H9 (cell line): Measurements from ENCODE around the gene FAT1. TPM values are rescaled to one million over a fixed set of nuclear protein-coding genes. Genes with fewer than 3 reads are reported as not detected.

Experiments used
- DNase-seq: peaks from one replicate; pipeline ENCODE4 v3.0.0-alpha.2; 2017
- H2AFZ ChIP-seq: one replicate; pipeline ENCODE4 v1.6.1; 2013; ENCODE audit warnings: mild to moderate bottlenecking, low read length, control low read depth, moderate library complexity
- H2AK5ac ChIP-seq: 2 replicates; pipeline ENCODE4 v1.6.1; 2013; ENCODE audit warnings: low read length, control low read depth, mixed read lengths; ENCODE audit not compliant: insufficient read length
- H2BK120ac ChIP-seq: one replicate; pipeline ENCODE4 v1.6.1; 2013; ENCODE audit warnings: low read depth, mild to moderate bottlenecking, low read length, control low read depth, inconsistent platforms; ENCODE audit not compliant: poor library complexity, severe bottlenecking
- H2BK12ac ChIP-seq: 2 replicates; pipeline ENCODE4 v1.6.1; 2013; ENCODE audit warnings: low read length, control low read depth, mixed read lengths, low read depth; ENCODE audit not compliant: insufficient read length
- H2BK15ac ChIP-seq: 2 replicates; pipeline ENCODE4 v1.6.1; 2013; ENCODE audit warnings: low read depth, low read length, control low read depth
- H2BK20ac ChIP-seq: one replicate; pipeline ENCODE4 v1.6.1; 2013; ENCODE audit warnings: low read depth, mild to moderate bottlenecking, low read length, control low read depth, inconsistent platforms; ENCODE audit not compliant: poor library complexity, severe bottlenecking
- H2BK5ac ChIP-seq: 2 replicates; pipeline ENCODE4 v1.6.1; 2013; ENCODE audit warnings: low read length, control low read depth, mixed read lengths; ENCODE audit not compliant: insufficient read length
- H3K14ac ChIP-seq: 2 replicates; pipeline ENCODE4 v1.6.1; 2013; ENCODE audit warnings: low read length, control low read depth; ENCODE audit not compliant: insufficient read depth
- H3K18ac ChIP-seq: 2 replicates; pipeline ENCODE4 v1.6.1; 2013; ENCODE audit warnings: low read depth, mild to moderate bottlenecking, mixed read lengths, low read length, control low read depth; ENCODE audit not compliant: insufficient read length
- H3K23ac ChIP-seq: 2 replicates; pipeline ENCODE4 v1.6.1; 2013; ENCODE audit warnings: low read length, control low read depth, mixed read lengths, low read depth; ENCODE audit not compliant: insufficient read length
- H3K23me2 ChIP-seq: 2 replicates; pipeline ENCODE4 v1.6.1; 2013; ENCODE audit warnings: low read depth, mild to moderate bottlenecking, mixed read lengths, low read length, control low read depth; ENCODE audit not compliant: insufficient read length, poor library complexity, severe bottlenecking
- H3K27ac ChIP-seq: 2 replicates; pipeline ENCODE4 v1.5.1; 2013; ENCODE audit warnings: low read length, control low read depth, mixed read lengths, low read depth; ENCODE audit not compliant: insufficient read length
- H3K27me3 ChIP-seq: 2 replicates; pipeline ENCODE4 v1.6.1; 2013; ENCODE audit warnings: low read length, control low read depth, inconsistent platforms; ENCODE audit not compliant: insufficient read depth
- H3K4ac ChIP-seq: 2 replicates; pipeline ENCODE4 v1.6.1; 2013; ENCODE audit warnings: low read depth, mild to moderate bottlenecking, control low read depth, inconsistent platforms, low read length, moderate library complexity
- H3K4me1 ChIP-seq: 2 replicates; pipeline ENCODE4 v1.6.1; 2013; ENCODE audit warnings: low read length, control low read depth, inconsistent platforms; ENCODE audit not compliant: insufficient read depth
- H3K4me2 ChIP-seq: 2 replicates; pipeline ENCODE4 v1.6.1; 2013; ENCODE audit warnings: low read length, control low read depth, mixed read lengths; ENCODE audit not compliant: insufficient read length, insufficient read depth
- H3K56ac ChIP-seq: 2 replicates; pipeline ENCODE4 v1.6.1; 2013; ENCODE audit warnings: low read depth, mild to moderate bottlenecking, mixed read lengths, low read length, control low read depth; ENCODE audit not compliant: insufficient read length
- H3K79me1 ChIP-seq: 2 replicates; pipeline ENCODE4 v1.6.1; 2013; ENCODE audit warnings: low read depth, mild to moderate bottlenecking, moderate library complexity, low read length, control low read depth, inconsistent platforms; ENCODE audit not compliant: insufficient read depth, poor library complexity, severe bottlenecking
- H3K79me2 ChIP-seq: 2 replicates; pipeline ENCODE4 v1.6.1; 2013; ENCODE audit warnings: low read length, control low read depth, inconsistent platforms; ENCODE audit not compliant: insufficient read depth
- H3K9ac ChIP-seq: 2 replicates; pipeline ENCODE4 v1.6.1; 2013; ENCODE audit warnings: low read length, control low read depth, mixed read lengths; ENCODE audit not compliant: insufficient read length; ENCODE audit errors: extremely low read depth
- H3K9me3 ChIP-seq: one replicate; pipeline ENCODE4 v1.6.1; 2013; ENCODE audit warnings: low read depth, low read length, inconsistent platforms; ENCODE audit not compliant: control insufficient read depth
- H3T11ph ChIP-seq: one replicate; pipeline ENCODE4 v1.6.1; 2013; ENCODE audit warnings: mild to moderate bottlenecking, low read length, control low read depth, inconsistent platforms
- H4K20me1 ChIP-seq: one replicate; pipeline ENCODE4 v1.6.1; 2013; ENCODE audit not compliant: control insufficient read depth, insufficient read length, insufficient read depth
- H4K5ac ChIP-seq: 2 replicates; pipeline ENCODE4 v1.6.1; 2013; ENCODE audit warnings: low read depth, mild to moderate bottlenecking, mixed read lengths, low read length, control low read depth; ENCODE audit not compliant: insufficient read length
- H4K8ac ChIP-seq: replicated peaks from 2 replicates; pipeline ENCODE4 v1.6.1; 2013; ENCODE audit warnings: low read length, control low read depth, mixed read lengths, low read depth; ENCODE audit not compliant: insufficient read length
- H4K91ac ChIP-seq: 2 replicates; pipeline ENCODE4 v1.6.1; 2013; ENCODE audit warnings: low read depth, mild to moderate bottlenecking, moderate library complexity, mixed read lengths, low read length, control low read depth; ENCODE audit not compliant: insufficient read length
- H3K27ac Mint-ChIP-seq, 3 experiments: 2 replicates in 2 of 3; 3 replicates in 1 of 3; pipeline ENCODE4 v1.8.0; 2020 to 2021; ENCODE audit warnings: mixed read lengths in 3 of 3, mild to moderate bottlenecking in 1 of 3, moderate library complexity in 1 of 3
- H3K27me3 Mint-ChIP-seq: 2 replicates; pipeline ENCODE4 v1.8.0; 2021; ENCODE audit warnings: low read depth, mild to moderate bottlenecking, moderate library complexity, mixed read lengths
- H3K36me3 Mint-ChIP-seq, 3 experiments: 2 replicates in 2 of 3; 3 replicates in 1 of 3; pipeline ENCODE4 v1.8.0; 2020 to 2021; ENCODE audit warnings: low read depth in 3 of 3, mixed read lengths in 3 of 3; ENCODE audit not compliant: insufficient read depth in 1 of 3
- H3K4me1 Mint-ChIP-seq, 2 experiments: 2 replicates each; pipeline ENCODE4 v1.8.0; 2020; ENCODE audit warnings: mixed read lengths in 2 of 2
- H3K4me3 Mint-ChIP-seq, 2 experiments: 2 replicates in 1 of 2; 3 replicates in 1 of 2; pipeline ENCODE4 v1.8.0; 2020 to 2021; ENCODE audit warnings: mild to moderate bottlenecking in 2 of 2, mixed read lengths in 2 of 2, moderate library complexity in 1 of 2
- H3K9me3 Mint-ChIP-seq, 2 experiments: 2 replicates in 1 of 2; 3 replicates in 1 of 2; pipeline ENCODE4 v1.8.0; 2020; ENCODE audit warnings: mild to moderate bottlenecking in 2 of 2, mixed read lengths in 2 of 2, moderate library complexity in 1 of 2
- WGBS: extraction: QIAGEN DNeasy Blood & Tissue Kit; methylation state at CpG from one replicate; pipeline ENCODE4 v1.1.7; 2013; ENCODE audit warnings: missing lambda C conversion rate, low lambda C conversion rate, mixed read lengths; ENCODE audit not compliant: insufficient read length; ENCODE audit errors: extremely low coverage; 5-methylcytosine and 5-hydroxymethylcytosine counted together
- total RNA-seq: library from RNA; stranded (reverse); gene quantifications from 2 replicates; pipeline ENCODE4 v1.2.1, GENCODE V29; 2021
- TF ChIP-seq, protein P1 (sequence below): fragments of 200-600 bp; sonication (generic); conservative IDR thresholded peaks from 3 replicates; pipeline ENCODE4 v1.8.0; 2021; ENCODE audit warnings: antibody characterized with exemption, mild to moderate bottlenecking

The FAT1 gene
- total RNA-seq, 1 experiment from 2014 or later = 173 TPM

DNA sequence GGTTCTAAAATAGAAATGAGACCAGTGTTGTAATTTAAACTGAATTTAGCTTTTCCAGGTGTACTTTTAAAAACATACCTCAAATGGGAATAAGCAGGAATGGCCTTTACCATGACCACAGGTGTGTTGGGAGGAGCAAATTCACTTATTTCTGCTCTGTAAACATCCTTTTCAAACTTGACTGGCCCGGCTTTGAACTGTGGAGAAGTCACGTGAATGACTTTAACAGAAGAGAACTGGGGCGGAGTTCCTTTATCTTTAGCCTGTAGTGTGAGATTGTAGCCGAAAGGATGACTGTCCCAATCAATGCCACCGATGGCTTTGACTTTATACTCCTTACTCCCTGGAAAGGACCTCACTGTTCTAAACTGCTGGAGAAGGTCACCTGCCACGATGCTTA is 15.1 kb downstream of the FAT1 start:
- no peak overlapping the region for H3K4ac ChIP-seq
- no CpG with 5 or more reads among the region's 6 CpGs for WGBS
- no peak overlapping the region for H2BK12ac ChIP-seq
- no peaks in the 10 kb centered on the region for H3K4me1 ChIP-seq
- H3K4me1 Mint-ChIP-seq = peaks cover 18 to 21% of the 10 kb centered on the region in 2 experiments
- no peak overlapping the region for H3K9ac ChIP-seq
- no peak overlapping the region for H4K8ac ChIP-seq
- H3K4me3 Mint-ChIP-seq = no peak overlapping the region
- H3K27ac Mint-ChIP-seq = no peak overlapping the region
- peaks cover 5% of the 10 kb centered on the region; the same call in 1 of the 2 replicates for H3K79me2 ChIP-seq
- no peak overlapping the region for H2BK20ac ChIP-seq
- H3K27me3 ChIP-seq = no peaks in the 10 kb centered on the region
- H3K9me3 ChIP-seq = no peaks in the 10 kb centered on the region
- no peak overlapping the region for H2AK5ac ChIP-seq
- H3K27ac ChIP-seq = no peak overlapping the region
- H3K56ac ChIP-seq = no peak overlapping the region
- no peaks in the 10 kb centered on the region for H3K27me3 Mint-ChIP-seq
- H2BK15ac ChIP-seq = no peak overlapping the region
- H3K23ac ChIP-seq = no peak overlapping the region
- H3K36me3 Mint-ChIP-seq = peaks cover 45 to 56% (median 55%) of the 10 kb centered on the region in 3 experiments
- no peak overlapping the region for H2BK120ac ChIP-seq
- no peaks in the 10 kb centered on the region for H3K79me1 ChIP-seq
- no peak overlapping the region for H2BK5ac ChIP-seq
- no peaks in the 10 kb centered on the region for H4K20me1 ChIP-seq
- H2AFZ ChIP-seq = no peak overlapping the region
- H3K14ac ChIP-seq = no peak overlapping the region
- no peak overlapping the region for H3K18ac ChIP-seq
- H3K23me2 ChIP-seq = no peaks in the 10 kb centered on the region
- no peak overlapping the region for H3T11ph ChIP-seq
- no peak for DNase-seq
- H4K5ac ChIP-seq = no peak overlapping the region
- TF ChIP-seq, protein P1, sequence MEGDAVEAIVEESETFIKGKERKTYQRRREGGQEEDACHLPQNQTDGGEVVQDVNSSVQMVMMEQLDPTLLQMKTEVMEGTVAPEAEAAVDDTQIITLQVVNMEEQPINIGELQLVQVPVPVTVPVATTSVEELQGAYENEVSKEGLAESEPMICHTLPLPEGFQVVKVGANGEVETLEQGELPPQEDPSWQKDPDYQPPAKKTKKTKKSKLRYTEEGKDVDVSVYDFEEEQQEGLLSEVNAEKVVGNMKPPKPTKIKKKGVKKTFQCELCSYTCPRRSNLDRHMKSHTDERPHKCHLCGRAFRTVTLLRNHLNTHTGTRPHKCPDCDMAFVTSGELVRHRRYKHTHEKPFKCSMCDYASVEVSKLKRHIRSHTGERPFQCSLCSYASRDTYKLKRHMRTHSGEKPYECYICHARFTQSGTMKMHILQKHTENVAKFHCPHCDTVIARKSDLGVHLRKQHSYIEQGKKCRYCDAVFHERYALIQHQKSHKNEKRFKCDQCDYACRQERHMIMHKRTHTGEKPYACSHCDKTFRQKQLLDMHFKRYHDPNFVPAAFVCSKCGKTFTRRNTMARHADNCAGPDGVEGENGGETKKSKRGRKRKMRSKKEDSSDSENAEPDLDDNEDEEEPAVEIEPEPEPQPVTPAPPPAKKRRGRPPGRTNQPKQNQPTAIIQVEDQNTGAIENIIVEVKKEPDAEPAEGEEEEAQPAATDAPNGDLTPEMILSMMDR = no peak
- no peaks in the 10 kb centered on the region; a peak in 1 of 5 replicates for H3K9me3 Mint-ChIP-seq
- no peak overlapping the region for H4K91ac ChIP-seq
- H3K4me2 ChIP-seq = no peak overlapping the region
